Glutamatergic neuron (in vitro differentiated cells): ENCODE results near the gene MAP3K10. TPM values are rescaled to one million over a fixed set of nuclear protein-coding genes. Genes with fewer than 3 reads are reported as not detected.

Experiments used
- DNase-seq: peaks from one replicate; pipeline ENCODE4 v3.0.0; 2022
- H3K27ac Mint-ChIP-seq: one replicate; pipeline ENCODE4 v1.8.0; 2020; ENCODE audit warnings: mild to moderate bottlenecking, mixed read lengths, inconsistent platforms; ENCODE audit not compliant: unreplicated experiment
- H3K27me3 Mint-ChIP-seq: one replicate; pipeline ENCODE4 v1.8.0; 2020; ENCODE audit warnings: mild to moderate bottlenecking, moderate library complexity, mixed read lengths, inconsistent platforms; ENCODE audit not compliant: unreplicated experiment
- H3K36me3 Mint-ChIP-seq: one replicate; pipeline ENCODE4 v1.8.0; 2020; ENCODE audit warnings: mild to moderate bottlenecking, mixed read lengths, inconsistent platforms; ENCODE audit not compliant: unreplicated experiment
- H3K4me1 Mint-ChIP-seq: one replicate; pipeline ENCODE4 v1.8.0; 2020; ENCODE audit warnings: mild to moderate bottlenecking, low read depth, mixed read lengths, inconsistent platforms; ENCODE audit not compliant: unreplicated experiment
- H3K4me3 Mint-ChIP-seq: one replicate; pipeline ENCODE4 v1.8.0; 2020; ENCODE audit warnings: mild to moderate bottlenecking, mixed read lengths, inconsistent platforms; ENCODE audit not compliant: unreplicated experiment
- H3K9me3 Mint-ChIP-seq: one replicate; pipeline ENCODE4 v1.8.0; 2020; ENCODE audit warnings: mild to moderate bottlenecking, moderate library complexity, mixed read lengths, inconsistent platforms; ENCODE audit not compliant: unreplicated experiment
- total RNA-seq: library from RNA; stranded (reverse); fragmentation: NEBNext Ultra II Directional; extraction: Animal tissue kit (Norgen Biotek cat#: 25700); gene quantifications from one replicate; pipeline ENCODE4 v1.2.1, GENCODE V29; 2021; ENCODE audit not compliant: unreplicated experiment
- TF ChIP-seq, protein P1 (sequence below): fragments of 200-600 bp; sonication (generic); IDR thresholded peaks from one replicate; pipeline ENCODE4 v1.5.0; 2021; ENCODE audit not compliant: partially characterized antibody, unreplicated experiment

MAP3K10 gene
- total RNA-seq, 1 donor from 2014 or later: 66.9 TPM

DNA sequence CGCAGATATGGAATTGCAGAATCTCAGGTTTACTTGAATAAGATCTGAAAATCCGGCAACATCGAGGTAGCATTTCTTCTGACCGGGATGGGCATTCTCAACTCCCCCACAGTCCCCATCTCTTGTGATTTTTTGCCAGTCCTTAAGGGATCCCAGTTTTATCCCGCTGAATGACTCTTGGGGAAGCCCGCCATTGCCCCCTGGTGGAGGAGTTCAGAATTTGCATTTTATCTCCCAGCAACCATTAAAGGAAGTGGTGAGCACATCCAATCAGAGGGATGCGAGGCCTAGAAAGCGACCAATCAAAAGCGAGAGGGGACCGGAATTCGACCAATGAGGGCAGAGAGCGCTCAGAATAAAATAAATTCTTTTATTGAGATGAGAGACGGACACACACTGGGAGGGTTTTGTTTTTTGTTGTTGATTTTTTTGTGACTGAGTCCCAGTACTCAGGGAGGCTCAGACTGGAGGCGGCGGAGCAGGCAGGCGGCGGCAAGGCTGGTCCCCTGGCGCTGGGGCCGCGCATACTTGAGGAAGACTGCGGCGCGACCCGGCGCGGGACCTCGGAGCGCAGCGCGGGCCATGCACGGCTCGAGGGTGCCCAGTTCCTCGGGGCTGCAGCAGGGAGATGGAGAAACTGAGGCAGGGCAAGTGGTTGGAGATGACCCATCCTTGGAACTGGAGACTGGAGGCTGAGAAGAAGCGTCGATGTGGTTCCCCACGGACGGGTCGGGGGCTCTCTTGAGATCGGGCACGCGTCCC, 30.8 kb downstream of the MAP3K10 start:
- peak; percentile 78 for DNase-seq
- peaks cover 10% of the 10 kb centered on the region for H3K9me3 Mint-ChIP-seq
- TF ChIP-seq, protein P1, sequence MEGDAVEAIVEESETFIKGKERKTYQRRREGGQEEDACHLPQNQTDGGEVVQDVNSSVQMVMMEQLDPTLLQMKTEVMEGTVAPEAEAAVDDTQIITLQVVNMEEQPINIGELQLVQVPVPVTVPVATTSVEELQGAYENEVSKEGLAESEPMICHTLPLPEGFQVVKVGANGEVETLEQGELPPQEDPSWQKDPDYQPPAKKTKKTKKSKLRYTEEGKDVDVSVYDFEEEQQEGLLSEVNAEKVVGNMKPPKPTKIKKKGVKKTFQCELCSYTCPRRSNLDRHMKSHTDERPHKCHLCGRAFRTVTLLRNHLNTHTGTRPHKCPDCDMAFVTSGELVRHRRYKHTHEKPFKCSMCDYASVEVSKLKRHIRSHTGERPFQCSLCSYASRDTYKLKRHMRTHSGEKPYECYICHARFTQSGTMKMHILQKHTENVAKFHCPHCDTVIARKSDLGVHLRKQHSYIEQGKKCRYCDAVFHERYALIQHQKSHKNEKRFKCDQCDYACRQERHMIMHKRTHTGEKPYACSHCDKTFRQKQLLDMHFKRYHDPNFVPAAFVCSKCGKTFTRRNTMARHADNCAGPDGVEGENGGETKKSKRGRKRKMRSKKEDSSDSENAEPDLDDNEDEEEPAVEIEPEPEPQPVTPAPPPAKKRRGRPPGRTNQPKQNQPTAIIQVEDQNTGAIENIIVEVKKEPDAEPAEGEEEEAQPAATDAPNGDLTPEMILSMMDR: peak; percentile 94
- peaks cover 33% of the 10 kb centered on the region for H3K27me3 Mint-ChIP-seq
- peaks cover 16% of the 10 kb centered on the region for H3K36me3 Mint-ChIP-seq
- peaks cover 4% of the 10 kb centered on the region for H3K4me1 Mint-ChIP-seq
- peak overlapping the region; percentile 5 for H3K4me3 Mint-ChIP-seq
- no peak overlapping the region for H3K27ac Mint-ChIP-seq

DNA sequence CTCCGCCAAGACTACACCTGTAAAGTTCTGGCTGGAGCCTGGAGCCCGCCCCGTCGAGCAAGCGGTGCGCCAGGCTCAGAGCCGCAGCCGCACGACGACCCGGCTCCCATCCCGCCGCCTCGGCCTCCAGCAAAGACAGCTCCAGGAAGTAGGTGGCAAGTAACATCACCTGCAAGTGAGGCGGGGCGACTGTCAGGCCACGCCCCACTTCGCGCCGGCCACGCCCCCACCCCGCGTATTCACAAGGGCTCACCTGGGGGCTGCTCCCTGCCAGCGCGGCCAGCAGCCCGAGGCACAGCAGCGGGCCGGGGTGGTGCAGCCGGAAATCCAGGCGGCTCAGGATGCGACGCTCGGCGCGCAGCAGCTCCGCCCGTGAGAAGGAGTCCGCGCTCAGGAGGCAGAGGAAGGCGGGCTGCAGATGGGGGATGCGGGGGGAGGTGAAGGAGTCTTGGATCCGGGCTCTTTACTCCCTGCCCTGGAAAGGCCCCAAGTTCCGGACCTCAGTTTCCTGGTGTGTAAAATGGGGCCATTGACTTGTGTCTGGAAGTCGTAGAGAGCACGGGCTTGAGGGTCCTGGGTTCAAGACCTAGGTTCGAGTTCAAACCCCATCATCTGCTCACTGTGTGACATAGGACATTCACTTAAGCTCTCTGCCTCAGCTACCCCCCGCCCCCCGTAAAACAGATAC, 32.1 kb downstream of the MAP3K10 start:
- peaks cover 10% of the 10 kb centered on the region for H3K9me3 Mint-ChIP-seq
- H3K27me3 Mint-ChIP-seq: peaks cover 36% of the 10 kb centered on the region
- TF ChIP-seq, protein P1: no peak
- no peak for DNase-seq
- peaks cover 16% of the 10 kb centered on the region for H3K36me3 Mint-ChIP-seq
- H3K4me3 Mint-ChIP-seq: no peak overlapping the region
- peaks cover 4% of the 10 kb centered on the region for H3K4me1 Mint-ChIP-seq
- H3K27ac Mint-ChIP-seq: no peak overlapping the region

DNA sequence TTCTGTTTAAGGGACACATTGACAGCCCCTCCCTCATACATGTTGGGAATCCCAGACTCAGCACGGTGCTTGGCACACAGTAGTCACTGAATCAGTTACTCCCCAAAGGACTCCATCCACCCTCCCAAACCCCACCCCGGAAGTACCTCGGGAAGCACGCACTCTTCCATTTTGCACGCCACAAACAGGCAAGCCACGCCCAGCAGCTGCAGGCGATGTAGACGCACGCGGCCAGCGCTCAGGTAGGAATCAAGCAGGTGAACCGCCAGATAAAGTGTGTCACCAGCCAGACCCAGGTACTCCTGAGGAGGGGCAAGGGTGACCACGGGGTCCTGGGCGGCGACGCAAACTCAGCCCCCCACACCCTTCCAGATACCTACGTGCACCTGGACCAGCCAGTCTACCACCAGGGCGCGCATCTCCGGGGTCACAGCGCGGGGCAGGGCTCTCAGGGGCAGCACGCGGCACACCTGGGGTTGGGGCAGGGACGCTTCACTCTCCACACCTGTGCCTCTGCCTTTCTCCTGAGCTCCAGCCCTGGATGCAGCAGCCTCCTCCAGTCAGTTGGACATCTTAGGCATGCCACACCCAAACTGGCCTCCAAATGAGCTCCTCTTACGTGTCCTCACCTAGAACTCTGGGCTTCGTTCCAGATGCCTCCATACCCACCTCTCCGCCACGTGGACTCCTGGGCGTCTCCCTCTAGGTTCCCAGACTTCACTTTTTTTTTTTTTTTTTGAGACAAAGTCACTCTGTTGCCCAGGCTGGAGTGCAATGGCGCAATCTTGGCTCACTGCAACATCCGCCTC, 33.3 kb downstream of the MAP3K10 start:
- Mint-ChIP-seq H3K4me3 (no peak overlapping the region), H3K9me3 (peaks cover 8% of the 10 kb centered on the region), H3K27me3 (peaks cover 28% of the 10 kb centered on the region), H3K36me3 (peaks cover 16% of the 10 kb centered on the region), H3K4me1 (peaks cover 3% of the 10 kb centered on the region), H3K27ac (no peak overlapping the region)
- no peak for DNase-seq
- TF ChIP-seq, protein P1: no peak

DNA sequence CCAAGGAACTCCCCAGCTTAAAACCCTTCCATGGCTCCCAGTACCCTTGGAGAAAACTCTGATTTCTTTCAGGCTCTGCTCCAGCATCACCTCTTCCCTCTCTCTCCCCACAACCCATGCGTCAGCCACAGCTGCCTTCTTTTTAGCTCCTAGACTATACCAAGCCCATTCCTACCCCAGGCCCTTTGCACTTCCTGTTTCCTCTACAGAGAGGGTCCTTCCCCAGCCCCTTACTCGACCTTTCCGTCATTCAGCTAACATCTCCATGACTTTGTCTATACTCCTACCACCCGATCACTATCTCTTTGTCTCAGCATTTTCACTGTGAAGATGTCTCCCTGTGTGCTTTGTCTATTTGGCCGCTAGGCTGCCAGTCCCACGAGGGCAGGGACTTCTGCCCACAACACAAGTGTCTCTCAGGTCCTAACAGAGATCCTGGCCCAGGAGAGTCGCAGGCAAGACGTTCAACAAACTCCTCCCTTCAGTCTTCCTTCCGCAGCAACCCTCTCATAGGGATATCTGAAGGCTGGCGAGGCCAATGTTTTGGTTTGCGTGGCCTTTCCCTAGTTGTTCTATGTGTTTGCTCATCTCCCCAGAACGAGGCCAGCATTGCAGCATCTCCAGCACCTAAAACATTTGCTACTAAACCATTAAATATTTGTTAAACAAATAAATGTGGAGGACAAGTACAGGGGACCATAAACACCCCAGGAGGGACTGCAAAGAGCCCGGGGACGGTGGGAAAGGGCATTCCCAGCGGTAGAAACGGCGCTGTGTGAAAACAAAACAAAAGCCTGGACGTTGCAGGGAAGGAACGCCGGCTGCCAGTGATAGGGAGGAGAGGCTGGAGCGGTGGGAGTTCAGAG, 34.4 kb downstream of the MAP3K10 start:
- no peak overlapping the region for H3K27ac Mint-ChIP-seq
- TF ChIP-seq, protein P1: no peak
- H3K4me1 Mint-ChIP-seq: peaks cover 3% of the 10 kb centered on the region
- H3K4me3 Mint-ChIP-seq: peak overlapping the region; percentile 77
- DNase-seq: no peak
- peaks cover 23% of the 10 kb centered on the region for H3K27me3 Mint-ChIP-seq
- H3K36me3 Mint-ChIP-seq: peaks cover 16% of the 10 kb centered on the region
- H3K9me3 Mint-ChIP-seq: peaks cover 7% of the 10 kb centered on the region
